Epithelial cell of esophagus (primary cell): Measurements from ENCODE around the gene THSD4.

Experiments used
- DNase-seq: peaks from one replicate; pipeline ENCODE4 v3.0.0; 2010; ENCODE audit warnings: low read depth
- H3K4me3 ChIP-seq: 2 replicates; pipeline ENCODE4 v1.5.1; 2011; ENCODE audit warnings: mild to moderate bottlenecking, low read length, control low read depth
- CTCF ChIP-seq: IDR thresholded peaks from 2 replicates; pipeline ENCODE4 v1.5.1; 2011; ENCODE audit warnings: low read depth, mild to moderate bottlenecking, low read length, control low read depth, inconsistent platforms; ENCODE audit not compliant: insufficient read depth; ENCODE audit errors: missing control alignments

THSD4 gene

GRCh38 chr15:71743861-71744382 lies 628.7 kb downstream of the THSD4 start:
- peak; percentile 58 for DNase-seq
- H3K4me3 ChIP-seq, result no peak overlapping the region
- peak; percentile 73 for TF ChIP-seq CTCF

DNA sequence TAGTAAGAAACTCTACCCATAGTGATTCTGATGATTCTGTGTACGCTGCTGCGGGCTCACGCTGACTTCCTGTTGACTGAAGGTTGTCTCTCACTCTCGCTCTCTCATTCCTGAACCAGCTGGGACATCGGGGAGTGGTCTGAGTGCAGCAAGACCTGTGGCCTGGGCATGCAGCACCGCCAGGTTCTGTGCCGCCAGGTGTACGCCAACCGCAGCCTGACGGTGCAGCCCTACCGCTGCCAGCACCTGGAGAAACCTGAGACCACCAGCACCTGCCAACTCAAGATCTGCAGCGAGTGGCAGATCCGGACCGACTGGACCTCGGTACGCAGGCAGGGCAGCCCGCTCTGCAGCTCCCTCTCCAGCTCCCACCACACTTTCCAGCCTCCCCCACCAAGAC lies 631.4 kb downstream of the THSD4 start:
- TF ChIP-seq CTCF, result no peak
- DNase-seq, result peak; percentile 69
- no peak overlapping the region for H3K4me3 ChIP-seq

- TF ChIP-seq CTCF, result no peak
- DNase-seq, result peak; percentile 91
- H3K4me3 ChIP-seq, result no peak overlapping the region
These were observed 632.1 kb downstream of the THSD4 start for GRCh38 chr15:71747128-71748083.

GRCh38 chr15:71748293-71748718 lies 633.0 kb downstream of the THSD4 start:
- peak; percentile 57 for DNase-seq
- no peak overlapping the region for H3K4me3 ChIP-seq

DNA sequence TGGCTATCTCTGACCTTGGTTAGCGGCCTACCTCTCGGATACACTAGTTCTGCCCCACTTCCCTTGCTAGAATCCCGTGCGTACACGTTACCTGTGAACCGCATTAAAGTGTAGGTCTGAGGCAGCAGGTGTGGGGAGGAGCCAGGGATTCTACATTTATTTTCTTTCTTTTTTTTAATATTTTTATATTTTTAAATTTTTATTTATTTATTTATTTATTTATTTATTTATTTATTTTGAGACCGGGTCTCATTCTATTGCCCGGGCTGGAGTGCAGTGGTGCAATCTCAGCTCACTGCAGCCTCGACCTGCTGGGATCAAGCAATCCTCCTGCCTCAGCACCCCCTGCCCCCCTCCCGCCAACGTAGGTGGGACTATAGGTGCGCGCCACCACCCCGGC lies 634.2 kb downstream of the THSD4 start:
- H3K4me3 ChIP-seq, result no peak overlapping the region
- no peak for TF ChIP-seq CTCF
- DNase-seq, result no peak

More at GRCh38 chr15:71748293-71748718, 633.0 kb downstream of the THSD4 start:
- no peak for TF ChIP-seq CTCF

DNA sequence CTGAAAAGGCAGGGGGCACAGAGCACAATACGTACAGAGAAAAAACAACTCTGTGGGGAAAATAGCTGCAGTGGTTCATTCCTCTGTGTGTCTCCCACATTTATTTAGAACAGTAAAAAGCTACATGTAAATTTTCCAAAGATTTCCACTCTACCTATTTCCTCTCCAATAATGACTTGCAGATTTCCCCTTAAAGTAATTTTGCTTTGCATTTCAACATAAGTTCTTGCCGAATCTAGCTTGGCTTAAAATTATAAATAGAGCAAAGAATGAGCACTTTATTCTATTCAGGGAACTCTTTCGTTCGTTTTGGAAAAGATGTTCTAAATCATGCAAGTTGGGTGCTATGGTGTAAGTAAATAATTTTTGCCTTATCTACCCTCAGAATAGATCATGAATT lies 636.9 kb downstream of the THSD4 start:
- no peak for DNase-seq
- TF ChIP-seq CTCF, result no peak

More for the DNA sequence above, 636.9 kb downstream of the THSD4 start:
- H3K4me3 ChIP-seq, result no peak overlapping the region
